Endodermal cell (in vitro differentiated cells): Measurements from ENCODE around the gene QARS1. TPM values are rescaled to one million over a fixed set of nuclear protein-coding genes. Genes with fewer than 3 reads are reported as not detected.

Source experiments
- DNase-seq: peaks from one replicate; pipeline ENCODE4 v3.0.0-alpha.2; 2017
- H3K27ac ChIP-seq: 2 replicates; pipeline ENCODE4 v1.5.1; 2013; ENCODE audit warnings: mild to moderate bottlenecking, low read depth, low read length, moderate library complexity
- H3K27me3 ChIP-seq: 2 replicates; pipeline ENCODE4 v1.6.1; 2013; ENCODE audit warnings: mild to moderate bottlenecking, low read length, moderate library complexity; ENCODE audit not compliant: insufficient read depth, control insufficient read depth, poor library complexity, severe bottlenecking
- H3K36me3 ChIP-seq: 2 replicates; pipeline ENCODE4 v1.7.0; 2013; ENCODE audit warnings: mild to moderate bottlenecking, low read length, moderate library complexity; ENCODE audit not compliant: control insufficient read depth, insufficient read depth
- H3K4me1 ChIP-seq: one replicate; pipeline ENCODE4 v1.7.0; 2013; ENCODE audit warnings: low read length; ENCODE audit not compliant: control insufficient read depth, insufficient read depth
- H3K4me3 ChIP-seq: 2 replicates; pipeline ENCODE4 v1.5.1; 2013; ENCODE audit warnings: mild to moderate bottlenecking, low read length, moderate library complexity
- H3K9ac ChIP-seq: 2 replicates; pipeline ENCODE4 v1.6.1; 2013; ENCODE audit warnings: mild to moderate bottlenecking, low read length, moderate library complexity; ENCODE audit not compliant: poor library complexity, severe bottlenecking; ENCODE audit errors: extremely low read depth
- H3K9me3 ChIP-seq: 2 replicates; pipeline ENCODE4 v1.6.1; 2013; ENCODE audit warnings: mild to moderate bottlenecking, low read length, moderate library complexity; ENCODE audit not compliant: control insufficient read depth
- H3K27ac Mint-ChIP-seq: 2 replicates; pipeline ENCODE4 v1.8.0; 2020; ENCODE audit warnings: mixed read lengths
- H3K27me3 Mint-ChIP-seq: 2 replicates; pipeline ENCODE4 v1.8.0; 2021; ENCODE audit warnings: mild to moderate bottlenecking, mixed read lengths; ENCODE audit not compliant: insufficient read depth
- H3K36me3 Mint-ChIP-seq: 2 replicates; pipeline ENCODE4 v1.8.0; 2020; ENCODE audit warnings: low read depth, mixed read lengths
- H3K4me1 Mint-ChIP-seq: 2 replicates; pipeline ENCODE4 v1.8.0; 2020; ENCODE audit warnings: mixed read lengths
- H3K4me3 Mint-ChIP-seq: 2 replicates; pipeline ENCODE4 v1.8.0; 2020; ENCODE audit warnings: mild to moderate bottlenecking, moderate library complexity, mixed read lengths
- H3K9me3 Mint-ChIP-seq: 2 replicates; pipeline ENCODE4 v1.8.0; 2020; ENCODE audit warnings: mild to moderate bottlenecking, mixed read lengths
- WGBS, 2 experiments: methylation state at CpG; one replicate each; pipeline versions ENCODE4 v1.1.5 to v1.1.7; 2013; ENCODE audit warnings: missing lambda C conversion rate in 2 of 2, mixed read lengths in 1 of 2; ENCODE audit not compliant: insufficient coverage in 1 of 2, insufficient read length in 1 of 2; 5-methylcytosine and 5-hydroxymethylcytosine counted together
- total RNA-seq, 2 donors: library from RNA; stranded (reverse); fragmentation: NEBNext Ultra II Directional in 1 of 2; extraction: Animal tissue kit (Norgen Biotek cat#: 25700) in 1 of 2; gene quantifications; 2 replicates in 1 of 2; 3 replicates in 1 of 2; pipeline ENCODE4 v1.2.1, GENCODE V29; 2021
- TF ChIP-seq, protein P1 (sequence below): fragments of 200-600 bp; sonication (generic); conservative IDR thresholded peaks from 2 replicates; pipeline ENCODE4 v1.5.0; 2021; ENCODE audit warnings: antibody characterized with exemption, mild to moderate bottlenecking

Gene QARS1
- total RNA-seq, 2 donors from 2014 or later = 314 to 358 TPM

DNA sequence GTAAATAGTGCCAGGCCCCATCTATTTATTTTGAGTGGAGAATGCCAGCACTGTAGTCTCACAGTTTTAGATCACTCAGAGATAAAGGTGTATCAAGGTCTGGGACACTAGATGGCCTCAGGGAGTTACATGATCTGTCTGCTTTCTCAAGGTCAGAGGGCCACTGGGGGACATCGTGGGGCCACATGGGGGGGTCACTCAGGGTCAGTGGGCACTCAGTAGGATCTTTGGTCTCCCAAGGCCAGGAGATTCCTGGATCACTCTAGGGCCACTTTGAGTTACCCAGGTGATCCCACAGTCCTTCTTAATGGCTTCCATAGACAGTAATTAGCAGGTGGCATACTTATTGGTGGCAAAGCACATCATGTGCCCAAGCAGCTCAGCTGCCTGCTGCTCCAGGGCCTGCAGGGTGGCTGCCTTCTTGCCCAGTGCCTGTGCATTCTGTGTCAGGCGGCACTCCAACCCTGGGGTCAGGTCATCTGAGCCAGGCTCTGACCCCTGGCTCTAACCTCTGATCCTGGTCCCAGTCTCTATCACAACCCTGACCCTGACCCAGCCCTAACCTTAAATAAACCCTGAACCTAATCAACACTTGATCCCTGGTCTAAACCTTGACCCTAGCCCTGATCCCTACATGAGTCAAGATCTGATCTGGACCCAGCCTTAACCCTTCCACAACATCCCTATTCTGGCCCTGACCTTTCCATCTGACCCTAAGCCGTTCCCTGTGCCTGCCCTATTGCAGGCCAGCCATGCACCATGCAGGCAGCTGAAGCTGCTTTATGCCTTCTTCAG is 30.1 kb upstream of the QARS1 start:
- no peaks in the 10 kb centered on the region for H3K4me1 Mint-ChIP-seq
- H3K4me3 Mint-ChIP-seq = peak overlapping the region; percentile 78
- TF ChIP-seq, protein P1, sequence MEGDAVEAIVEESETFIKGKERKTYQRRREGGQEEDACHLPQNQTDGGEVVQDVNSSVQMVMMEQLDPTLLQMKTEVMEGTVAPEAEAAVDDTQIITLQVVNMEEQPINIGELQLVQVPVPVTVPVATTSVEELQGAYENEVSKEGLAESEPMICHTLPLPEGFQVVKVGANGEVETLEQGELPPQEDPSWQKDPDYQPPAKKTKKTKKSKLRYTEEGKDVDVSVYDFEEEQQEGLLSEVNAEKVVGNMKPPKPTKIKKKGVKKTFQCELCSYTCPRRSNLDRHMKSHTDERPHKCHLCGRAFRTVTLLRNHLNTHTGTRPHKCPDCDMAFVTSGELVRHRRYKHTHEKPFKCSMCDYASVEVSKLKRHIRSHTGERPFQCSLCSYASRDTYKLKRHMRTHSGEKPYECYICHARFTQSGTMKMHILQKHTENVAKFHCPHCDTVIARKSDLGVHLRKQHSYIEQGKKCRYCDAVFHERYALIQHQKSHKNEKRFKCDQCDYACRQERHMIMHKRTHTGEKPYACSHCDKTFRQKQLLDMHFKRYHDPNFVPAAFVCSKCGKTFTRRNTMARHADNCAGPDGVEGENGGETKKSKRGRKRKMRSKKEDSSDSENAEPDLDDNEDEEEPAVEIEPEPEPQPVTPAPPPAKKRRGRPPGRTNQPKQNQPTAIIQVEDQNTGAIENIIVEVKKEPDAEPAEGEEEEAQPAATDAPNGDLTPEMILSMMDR = peak; percentile 29
- Histone ChIP-seq H3K4me3 (no peak overlapping the region), H3K9ac (no peak overlapping the region), H3K27me3 (no peaks in the 10 kb centered on the region), H3K27ac (no peak overlapping the region), H3K9me3 (no peaks in the 10 kb centered on the region), H3K36me3 (no peaks in the 10 kb centered on the region), H3K4me1 (peaks cover 5% of the 10 kb centered on the region)
- peak overlapping the region; percentile 1 for H3K27ac Mint-ChIP-seq
- no peak for DNase-seq
- peaks cover 12% of the 10 kb centered on the region for H3K27me3 Mint-ChIP-seq
- no peaks in the 10 kb centered on the region for H3K36me3 Mint-ChIP-seq
- 78 to 88% methylated on average over 3 of the region's 3 CpGs for WGBS, 2 experiments
- no peaks in the 10 kb centered on the region for H3K9me3 Mint-ChIP-seq

DNA sequence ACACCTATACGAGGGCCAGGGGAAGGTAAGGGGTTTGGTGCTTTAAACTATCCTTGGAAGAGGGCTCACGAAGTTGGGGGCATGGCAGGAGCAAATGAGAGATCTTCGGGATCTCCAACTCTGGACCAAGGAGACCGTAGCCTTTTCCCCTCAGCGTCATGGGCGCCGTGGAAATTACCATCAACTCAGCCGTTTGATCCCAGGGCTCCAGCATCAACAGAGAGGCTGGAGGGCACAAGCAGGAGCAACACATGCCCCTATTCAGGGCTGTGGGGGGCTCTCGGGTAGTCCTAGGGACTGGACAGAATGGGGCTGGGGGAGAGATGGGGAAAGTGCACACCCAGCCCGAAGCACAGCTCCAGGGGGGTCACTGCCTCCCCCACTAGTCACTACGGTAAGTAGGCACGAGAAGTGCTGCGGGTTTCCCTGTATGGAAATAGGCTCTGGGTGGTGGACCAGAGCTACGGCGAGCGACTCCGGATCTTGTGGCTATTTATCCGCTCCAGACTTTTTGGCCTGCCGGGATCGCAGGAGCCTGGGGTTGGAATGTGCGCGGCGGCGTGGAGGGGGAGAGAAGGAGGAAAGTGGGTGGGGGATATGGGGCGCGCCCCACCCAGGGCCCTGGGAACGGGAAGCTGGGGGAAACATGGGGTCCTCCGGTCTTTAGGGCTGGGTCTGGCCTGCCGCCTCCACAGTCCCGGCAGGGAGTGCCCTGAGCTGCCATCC is 28.8 kb upstream of the QARS1 start:
- H3K36me3 Mint-ChIP-seq = no peaks in the 10 kb centered on the region
- no peaks in the 10 kb centered on the region for H3K9me3 ChIP-seq
- peak overlapping the region; percentile 91 for H3K4me3 ChIP-seq
- no peaks in the 10 kb centered on the region for H3K9me3 Mint-ChIP-seq
- H3K4me3 Mint-ChIP-seq = peak overlapping the region; percentile 78
- peak overlapping the region; percentile 24 for H3K27ac ChIP-seq
- H3K4me1 Mint-ChIP-seq = no peaks in the 10 kb centered on the region
- H3K27ac Mint-ChIP-seq = peak overlapping the region; percentile 83
- peaks cover 9% of the 10 kb centered on the region for H3K27me3 Mint-ChIP-seq
- H3K4me1 ChIP-seq = peaks cover 5% of the 10 kb centered on the region
- peak overlapping the region; percentile 50 for H3K9ac ChIP-seq
- peaks cover 1% of the 10 kb centered on the region for H3K36me3 ChIP-seq
- TF ChIP-seq, protein P1 = peak; percentile 7
- no peaks in the 10 kb centered on the region for H3K27me3 ChIP-seq
- peak; percentile 92 for DNase-seq
- WGBS, 2 experiments = 1 to 3% methylated on average over 5 to 30 of the region's 30 CpGs

DNA sequence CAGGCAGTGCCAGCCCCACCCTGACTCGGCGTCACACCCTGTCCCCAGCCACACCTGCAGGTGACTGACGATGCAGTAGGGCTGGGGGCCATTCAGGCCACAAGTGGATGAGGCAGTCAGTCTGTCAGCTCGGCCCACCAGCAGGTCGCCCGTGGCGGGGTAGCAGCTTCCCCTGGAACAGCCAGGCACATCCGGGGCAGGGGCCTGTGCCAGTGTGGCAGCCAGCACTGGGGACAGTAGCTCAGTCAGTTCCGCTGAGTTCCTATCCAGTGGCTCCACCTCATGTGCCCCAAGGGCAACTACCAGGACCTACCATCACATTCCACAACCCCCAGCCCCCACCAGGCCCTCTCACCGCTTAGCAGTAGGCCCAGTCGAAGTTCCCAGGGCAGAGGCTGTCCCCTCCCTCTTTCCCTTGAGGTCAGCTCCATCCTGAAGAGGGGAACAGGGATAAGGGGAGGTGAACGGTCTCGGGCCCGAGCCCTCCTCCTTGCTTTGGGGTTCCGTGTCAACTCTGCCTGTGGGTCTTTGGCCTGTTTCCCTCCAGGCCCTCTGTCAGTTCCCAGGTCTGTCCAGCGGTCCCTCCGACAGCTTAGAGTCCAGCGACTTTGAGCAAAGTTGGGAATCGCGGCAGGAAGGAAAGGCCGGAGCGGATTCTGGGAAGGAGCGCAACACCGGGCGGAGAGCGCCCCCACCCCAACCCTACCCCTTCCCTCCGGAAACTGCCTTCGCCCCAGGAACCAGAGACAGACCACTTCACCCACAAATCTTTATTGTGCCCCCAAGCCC is 28.1 kb upstream of the QARS1 start, which contains the start of gene LAMB2:
LAMB2 (minus strand) TSS at position 614 of the 789 bp plus-strand sequence; CDS start at position 431, 183 bp downstream.
- Mint-ChIP-seq H3K36me3 (peaks cover 3% of the 10 kb centered on the region), H3K4me1 (no peaks in the 10 kb centered on the region), H3K27ac (peak within 1 kb of the TSS; percentile 83), H3K4me3 (peak within 1 kb of the TSS; percentile 78), H3K27me3 (peaks cover 3% of the 10 kb centered on the region), H3K9me3 (no peaks in the 10 kb centered on the region)
- Histone ChIP-seq H3K4me3 (peak within 1 kb of the TSS; percentile 91), H3K27ac (peak within 1 kb of the TSS; percentile 78), H3K4me1 (peaks cover 5% of the 10 kb centered on the region), H3K9me3 (no peaks in the 10 kb centered on the region), H3K9ac (peak within 1 kb of the TSS; percentile 50), H3K27me3 (no peaks in the 10 kb centered on the region), H3K36me3 (peaks cover 7% of the 10 kb centered on the region)
- 9 to 11% methylated on average over 15 to 28 of the region's 28 CpGs for WGBS, 2 experiments
- TF ChIP-seq, protein P1 = no peak
- peak; percentile 94 for DNase-seq
